GM21576 (cell line): ENCODE results near the gene THEM4.
"Not testable (repeated sequence)": the region's sequence is repeated elsewhere in the genome, so short reads cannot be mapped to it uniquely, and the experiment has no call there.

Experiments used
- ATAC-seq: cut with Tn5 transposase; IDR thresholded peaks from one replicate; pipeline ENCODE4 v1.9.1; 2021; ENCODE audit warnings: mild to moderate bottlenecking, moderate library complexity; ENCODE audit not compliant: unreplicated experiment

Gene THEM4

DNA sequence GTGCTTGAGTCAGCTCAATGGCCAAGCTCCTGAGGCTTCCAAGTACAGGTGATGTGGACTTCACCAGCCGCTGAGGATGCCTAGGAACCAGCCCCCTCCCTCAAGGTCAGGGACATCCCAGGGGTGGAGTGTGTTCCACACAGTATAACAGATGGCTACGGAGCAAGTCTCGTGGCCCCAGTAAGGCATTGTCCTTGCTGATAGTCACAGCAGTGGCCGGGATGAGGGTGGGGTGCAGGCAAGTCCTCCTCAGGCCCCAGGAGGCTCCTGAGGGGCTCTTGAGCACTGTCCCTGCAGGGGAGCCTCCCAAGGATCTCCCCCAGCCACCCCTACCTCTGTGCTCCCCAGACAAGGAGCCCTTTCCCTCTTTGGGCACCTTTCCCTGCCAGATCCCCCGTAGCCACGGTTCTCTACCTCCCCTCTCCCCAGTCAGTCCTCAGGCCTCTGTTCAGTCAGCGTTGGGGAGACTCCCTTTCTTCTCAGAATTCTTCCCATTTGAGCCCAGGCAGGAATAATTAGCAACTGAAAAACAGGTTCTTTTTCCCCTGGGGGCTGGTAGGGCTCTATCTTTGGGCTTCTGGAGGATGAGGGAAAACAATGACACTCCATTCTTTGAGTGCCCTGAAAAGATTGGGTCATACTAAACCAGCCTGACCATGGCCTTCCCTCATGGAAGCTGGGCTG, 48.7 kb downstream of the THEM4 start:
- ATAC-seq: no peak

DNA sequence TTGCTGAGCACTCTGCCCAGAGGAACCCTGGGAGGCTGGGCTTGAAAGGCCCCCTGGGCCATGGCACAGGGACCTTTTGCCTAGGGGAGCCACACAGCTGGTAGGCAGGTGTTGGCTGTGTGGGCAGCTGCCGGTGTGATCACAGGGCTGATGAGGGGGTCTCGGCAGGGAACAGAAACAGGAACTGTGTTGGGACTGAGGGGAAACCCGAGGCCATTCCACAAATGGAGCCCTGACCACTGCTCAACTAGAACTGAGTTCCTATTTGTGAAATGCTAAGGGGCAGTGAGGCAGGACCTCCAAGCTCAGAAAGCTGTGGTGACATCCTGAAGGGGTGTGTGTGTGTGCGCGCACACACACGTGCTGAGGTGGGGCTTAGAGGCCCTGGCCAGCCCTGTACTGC, 49.4 kb downstream of the THEM4 start:
- no peak for ATAC-seq

DNA sequence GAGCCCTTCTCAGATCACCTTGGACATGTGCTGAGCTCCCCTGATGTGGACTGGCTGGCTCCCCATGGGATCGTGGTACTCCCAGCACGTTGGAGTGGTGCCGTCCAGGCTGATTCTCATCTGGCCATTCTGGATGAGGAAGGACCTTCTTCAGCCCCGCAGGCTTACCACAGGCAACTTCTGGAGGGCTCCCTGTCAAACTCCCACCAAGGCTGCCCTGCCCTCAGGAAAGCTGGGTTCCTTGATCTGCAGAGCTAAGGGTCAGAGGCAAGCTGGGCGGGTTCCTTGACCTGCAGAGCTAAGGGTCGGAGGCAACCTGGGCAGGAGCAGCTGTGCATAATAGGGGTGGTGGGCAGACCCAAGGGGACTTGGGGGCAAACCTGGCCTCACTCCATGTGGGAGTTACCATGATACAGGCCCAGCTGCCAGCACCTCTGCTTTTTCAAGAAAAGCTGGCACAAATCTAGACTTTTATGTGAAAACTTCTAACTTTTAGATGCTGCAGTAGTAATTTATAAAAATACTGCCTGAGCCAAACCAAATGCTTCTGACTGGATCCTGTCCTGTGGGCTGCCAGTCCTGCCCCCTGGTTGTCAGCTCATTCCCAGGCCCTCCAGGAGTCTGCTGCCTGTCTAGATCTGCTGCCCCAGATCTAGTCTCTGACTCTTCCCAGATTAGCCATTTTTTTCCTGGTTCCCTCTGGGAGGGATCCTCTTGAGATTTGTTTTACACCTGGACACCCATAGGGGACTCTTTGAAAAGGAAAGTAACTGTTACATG, 50.2 kb downstream of the THEM4 start:
- no peak for ATAC-seq

DNA sequence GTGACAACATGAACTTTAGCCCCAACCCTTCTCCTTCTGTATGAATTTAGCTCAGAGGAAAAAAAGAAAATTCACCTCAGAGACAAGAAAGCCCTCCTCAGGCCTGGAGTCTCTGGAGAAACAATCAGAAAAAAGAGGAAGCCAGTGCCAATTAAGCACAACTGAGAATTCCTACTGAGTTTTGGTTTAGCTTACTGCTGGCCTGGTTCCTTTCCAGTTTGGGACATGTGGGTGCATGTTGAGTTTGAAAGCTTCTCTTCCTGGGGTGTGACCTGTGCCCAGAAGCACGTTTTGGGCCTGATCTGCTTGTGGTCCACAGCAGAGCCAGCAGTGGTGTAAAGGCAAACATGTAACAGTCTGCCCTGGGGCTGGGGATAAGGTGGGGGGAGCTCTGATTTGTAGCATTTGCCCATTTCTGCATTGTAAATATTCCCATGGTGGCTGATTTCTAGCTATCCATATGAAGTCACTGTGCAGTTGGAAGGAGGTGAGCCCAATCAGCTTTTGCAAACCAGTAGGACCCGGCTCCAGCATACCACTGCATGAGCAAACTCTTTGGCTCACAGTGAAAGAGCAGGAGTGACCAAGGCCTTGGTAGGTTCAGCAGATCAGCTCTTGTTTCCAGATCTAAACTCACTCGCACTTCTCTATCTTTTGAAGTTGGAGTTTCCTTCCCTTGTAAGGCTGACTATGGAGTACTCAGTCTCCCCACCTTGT, 51.1 kb downstream of the THEM4 start:
- no peak for ATAC-seq

DNA sequence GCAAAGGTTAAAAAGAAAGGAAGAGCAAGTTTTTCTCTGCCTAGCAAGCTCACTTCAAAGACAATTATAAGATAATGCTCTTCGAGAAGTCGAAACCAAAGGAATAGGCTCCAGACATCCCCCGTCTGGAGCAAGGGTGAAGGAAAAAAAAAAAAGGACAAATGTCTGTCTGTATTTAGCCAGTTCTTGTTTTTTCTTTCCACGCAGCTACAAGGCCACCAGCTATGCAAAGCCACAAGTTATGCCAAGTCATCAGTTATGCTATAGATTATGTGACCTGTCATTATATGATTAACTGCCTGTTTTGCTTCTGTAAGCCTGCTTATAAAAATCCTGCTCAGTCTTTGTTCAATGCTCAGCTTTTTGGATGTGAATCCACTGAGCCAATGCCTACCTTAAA, 53.4 kb downstream of the THEM4 start:
- ATAC-seq: no peak

GRCh38 chr1:151855516-151855915, 53.8 kb downstream of the THEM4 start:
- ATAC-seq: not testable (repeated sequence)

- no peak for ATAC-seq
Measured at GRCh38 chr1:151854658-151855057, 54.7 kb downstream of the THEM4 start.

DNA sequence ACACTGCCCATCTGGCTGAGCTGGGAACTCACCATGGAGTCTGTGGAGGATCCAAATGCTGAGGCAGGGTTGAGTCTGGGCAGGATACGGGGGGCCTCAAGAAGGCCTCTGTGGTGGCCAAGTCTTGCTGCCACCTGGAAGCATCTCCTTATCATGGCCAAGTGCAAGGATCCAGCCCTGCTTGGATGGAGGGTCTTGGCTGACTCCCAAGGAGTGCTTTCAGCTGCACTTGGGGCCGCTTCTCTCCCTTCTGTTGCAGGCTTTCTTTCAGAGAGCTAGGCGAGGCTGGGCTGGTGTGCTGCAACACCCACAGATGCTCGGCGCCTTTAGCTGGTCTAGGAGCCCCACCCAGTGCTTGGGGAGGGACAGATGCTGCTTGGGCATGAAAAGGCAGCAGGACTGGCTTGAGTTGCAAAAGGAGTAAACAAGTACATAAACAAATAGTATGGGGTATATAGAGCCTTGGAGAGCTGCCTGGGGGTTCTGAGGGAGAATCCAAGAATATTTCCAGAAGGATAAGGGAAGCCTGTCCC, 55.8 kb downstream of the THEM4 start, which contains the start of gene THEM5:
TSS of gene THEM5 (minus strand) at position 302 of the 533 bp plus-strand sequence. CDS start at position 155, 147 bp downstream.
- ATAC-seq: no peak

- ATAC-seq: no peak
Measured at GRCh38 chr1:151852733-151853132, 56.6 kb downstream of the THEM4 start.

GRCh38 chr1:151851886-151852285, 57.4 kb downstream of the THEM4 start:
- ATAC-seq: no peak

GRCh38 chr1:151849871-151850270, 59.4 kb downstream of the THEM4 start:
- no peak for ATAC-seq

GRCh38 chr1:151849126-151849525, 60.2 kb downstream of the THEM4 start:
- ATAC-seq: no peak

- no peak for ATAC-seq
Measured at GRCh38 chr1:151847867-151848596, 61.3 kb downstream of the THEM4 start.

GRCh38 chr1:151846686-151847237, 62.5 kb downstream of the THEM4 start:
- ATAC-seq: no peak

DNA sequence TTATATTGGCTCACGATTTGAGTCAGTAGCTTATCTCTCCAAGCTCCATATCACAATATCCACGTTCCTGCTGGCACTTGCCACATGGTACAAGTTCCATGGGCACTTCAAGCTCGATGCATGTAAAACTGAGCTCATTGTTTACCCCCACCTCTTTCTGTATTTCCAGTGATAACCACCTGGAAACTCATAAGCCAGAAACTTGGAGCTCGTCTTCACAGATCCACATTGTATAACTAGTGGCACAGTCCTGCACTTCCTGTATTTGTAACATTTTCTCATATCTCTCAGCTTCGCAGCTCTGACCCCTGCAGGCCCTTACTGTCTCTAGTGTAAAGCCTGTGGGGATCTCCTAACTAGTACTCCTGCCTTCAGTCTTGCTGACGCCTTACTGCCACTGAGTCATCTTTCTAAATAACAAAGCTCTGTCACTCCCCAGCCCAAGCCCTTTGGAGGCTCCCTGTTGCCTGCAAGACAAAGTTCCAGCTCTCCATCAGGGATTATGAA, 63.2 kb downstream of the THEM4 start:
- ATAC-seq: no peak

GRCh38 chr1:151843398-151843797, 65.9 kb downstream of the THEM4 start:
- no peak for ATAC-seq

DNA sequence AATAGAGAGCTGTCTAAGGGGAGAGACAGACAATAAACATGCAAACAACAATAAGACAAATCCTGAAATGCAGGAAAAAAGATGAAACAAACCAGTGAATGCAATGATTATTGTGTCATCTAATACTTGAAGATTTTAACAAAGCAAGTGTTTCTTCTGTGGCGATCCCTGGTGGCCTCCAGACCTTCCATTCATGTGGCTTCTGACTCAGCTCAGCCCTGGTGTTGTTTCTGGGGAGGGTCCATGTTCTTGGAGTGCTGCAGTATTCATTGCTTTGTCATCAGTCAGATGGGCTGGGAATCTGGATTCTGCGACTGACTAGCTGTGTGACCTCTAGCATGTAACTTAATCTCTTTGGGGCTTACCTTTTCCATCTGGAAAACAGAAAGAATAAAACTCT, 68.2 kb downstream of the THEM4 start:
- ATAC-seq: no peak

- no peak for ATAC-seq
Measured at GRCh38 chr1:151840421-151840820, 68.9 kb downstream of the THEM4 start.

DNA sequence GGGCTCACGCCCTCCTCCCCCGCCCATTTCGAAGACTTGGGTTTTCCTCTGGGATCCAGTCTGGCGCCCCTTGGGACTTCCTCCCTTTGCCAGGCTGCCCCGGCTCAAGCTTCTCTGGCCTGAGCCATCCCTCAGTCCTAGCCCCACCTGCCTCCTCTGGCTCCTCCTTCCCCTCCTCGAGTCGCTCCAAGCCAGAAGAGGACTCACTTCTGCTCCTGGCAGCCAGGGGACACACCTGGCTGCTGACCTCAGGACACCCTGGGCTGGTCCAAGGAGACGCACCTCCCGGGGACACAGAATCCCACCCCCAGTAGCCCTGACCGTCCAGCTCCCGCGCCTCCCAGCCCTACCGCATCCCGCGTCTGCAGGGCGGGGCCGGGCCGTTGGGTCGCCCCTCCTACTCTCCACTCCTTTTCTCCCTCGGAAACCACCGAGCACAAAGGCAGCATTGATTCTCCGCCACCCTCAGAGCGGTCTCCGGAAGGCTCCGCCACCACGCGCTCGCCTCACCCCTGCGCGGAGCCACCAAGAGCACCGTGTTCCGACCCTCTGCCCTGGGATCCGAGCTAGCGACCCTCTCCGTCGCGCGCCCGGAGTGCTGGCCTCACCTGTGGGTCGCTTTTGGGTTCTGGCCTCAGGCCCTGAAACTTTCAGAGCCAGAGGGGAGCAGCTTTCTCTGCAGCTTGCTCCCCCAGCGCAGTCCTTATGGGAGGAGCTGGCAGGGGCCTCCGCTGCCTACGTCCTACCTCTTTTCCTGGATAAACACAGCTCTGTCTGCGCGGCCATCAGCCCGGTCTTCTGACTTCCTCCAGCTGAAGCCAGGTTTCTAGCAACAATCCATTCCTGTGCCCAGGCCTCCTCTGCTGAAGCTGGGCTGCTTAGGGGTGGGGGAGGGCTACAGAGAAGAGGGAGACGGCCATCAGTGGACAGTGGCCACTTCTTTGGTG, 69.6 kb downstream of the THEM4 start, which contains the start of gene C2CD4D:
TSS of gene C2CD4D (minus strand) at position 364 of the 947 bp plus-strand sequence. CDS start 831 bp downstream, outside the sequence.
- no peak for ATAC-seq
